Type B pancreatic cell (in vitro differentiated cells): ENCODE results near the gene EDEM2. TPM values are rescaled to one million over a fixed set of nuclear protein-coding genes. Genes with fewer than 3 reads are reported as not detected.

Experiments
- DNase-seq: peaks from one replicate; pipeline ENCODE4 v3.0.0; 2021; ENCODE audit warnings: mixed read lengths; ENCODE audit not compliant: unreplicated experiment; ENCODE audit errors: extremely low spot score
- H3K27ac Mint-ChIP-seq: 2 replicates; pipeline ENCODE4 v1.8.0; 2021; ENCODE audit warnings: mild to moderate bottlenecking, mixed read lengths
- H3K27me3 Mint-ChIP-seq: 2 replicates; pipeline ENCODE4 v1.8.0; 2021; ENCODE audit warnings: mixed read lengths
- H3K36me3 Mint-ChIP-seq: 2 replicates; pipeline ENCODE4 v1.8.0; 2021; ENCODE audit warnings: mixed read lengths
- H3K4me1 Mint-ChIP-seq: one replicate; pipeline ENCODE4 v1.8.0; 2021; ENCODE audit warnings: mixed read lengths; ENCODE audit not compliant: unreplicated experiment
- H3K4me3 Mint-ChIP-seq: 2 replicates; pipeline ENCODE4 v1.8.0; 2021; ENCODE audit warnings: mild to moderate bottlenecking, mixed read lengths
- H3K9me3 Mint-ChIP-seq: 2 replicates; pipeline ENCODE4 v1.8.0; 2021; ENCODE audit warnings: mixed read lengths
- total RNA-seq: library from RNA; stranded (reverse); gene quantifications from 2 replicates; pipeline ENCODE4 v1.2.1, GENCODE V29; 2021; ENCODE audit warnings: low replicate concordance
- TF ChIP-seq, protein P1 (sequence below): fragments of 200-600 bp; sonication (generic); conservative IDR thresholded peaks from 2 replicates; pipeline ENCODE4 v1.5.0; 2021; ENCODE audit warnings: antibody characterized with exemption, mild to moderate bottlenecking

Gene EDEM2
- total RNA-seq, 1 donor from 2014 or later, result 27.3 TPM

DNA sequence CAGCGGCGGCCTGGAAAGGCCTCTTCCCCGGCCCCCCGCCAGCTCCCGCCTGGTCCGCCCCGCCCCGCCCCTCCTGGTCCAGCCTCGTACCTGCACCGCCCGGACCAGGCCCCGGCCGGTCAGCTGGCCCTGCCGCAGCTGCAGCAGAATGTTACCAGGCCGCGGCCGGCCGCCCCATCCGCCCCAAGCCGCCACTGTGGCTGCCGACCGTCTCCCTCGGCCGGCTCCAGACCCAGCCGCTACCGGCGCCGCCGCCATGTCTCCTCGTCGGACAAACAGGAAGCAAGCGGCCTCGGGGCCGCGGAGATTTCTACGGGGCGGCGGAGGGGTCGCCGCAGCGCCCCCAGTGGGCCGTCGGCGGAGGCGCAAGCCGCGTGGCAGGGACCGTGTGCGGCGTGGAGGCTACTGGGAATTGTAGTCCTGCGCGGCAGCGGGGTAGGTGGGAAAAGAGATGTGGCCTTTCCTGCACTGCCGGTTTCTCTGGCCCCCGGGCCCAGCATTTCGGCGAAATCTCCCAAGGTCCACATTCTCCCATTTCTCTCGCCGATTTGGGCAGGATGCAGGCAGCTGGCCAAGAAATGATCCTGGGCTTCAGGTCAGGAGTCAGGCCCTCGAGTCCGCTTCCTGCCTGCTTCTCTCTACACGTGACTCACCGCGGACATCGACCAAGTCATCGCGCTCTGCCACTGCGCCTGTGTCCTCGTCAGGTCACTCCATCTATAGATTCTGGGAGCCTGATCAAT is 54.4 kb downstream of the EDEM2 start, which contains the start of gene TRPC4AP:
TSS of gene TRPC4AP (minus strand) at position 284 of the 743 bp plus-strand sequence. CDS start at position 258, 26 bp downstream.
- no peaks in the 10 kb centered on the region for H3K27me3 Mint-ChIP-seq
- peak within 1 kb of the TSS; percentile 93 for H3K27ac Mint-ChIP-seq
- DNase-seq, result peak; percentile 97
- peak within 1 kb of the TSS; percentile 93 for H3K4me3 Mint-ChIP-seq
- H3K36me3 Mint-ChIP-seq, result peaks cover 12% of the 10 kb centered on the region
- H3K9me3 Mint-ChIP-seq, result no peaks in the 10 kb centered on the region
- TF ChIP-seq, protein P1, sequence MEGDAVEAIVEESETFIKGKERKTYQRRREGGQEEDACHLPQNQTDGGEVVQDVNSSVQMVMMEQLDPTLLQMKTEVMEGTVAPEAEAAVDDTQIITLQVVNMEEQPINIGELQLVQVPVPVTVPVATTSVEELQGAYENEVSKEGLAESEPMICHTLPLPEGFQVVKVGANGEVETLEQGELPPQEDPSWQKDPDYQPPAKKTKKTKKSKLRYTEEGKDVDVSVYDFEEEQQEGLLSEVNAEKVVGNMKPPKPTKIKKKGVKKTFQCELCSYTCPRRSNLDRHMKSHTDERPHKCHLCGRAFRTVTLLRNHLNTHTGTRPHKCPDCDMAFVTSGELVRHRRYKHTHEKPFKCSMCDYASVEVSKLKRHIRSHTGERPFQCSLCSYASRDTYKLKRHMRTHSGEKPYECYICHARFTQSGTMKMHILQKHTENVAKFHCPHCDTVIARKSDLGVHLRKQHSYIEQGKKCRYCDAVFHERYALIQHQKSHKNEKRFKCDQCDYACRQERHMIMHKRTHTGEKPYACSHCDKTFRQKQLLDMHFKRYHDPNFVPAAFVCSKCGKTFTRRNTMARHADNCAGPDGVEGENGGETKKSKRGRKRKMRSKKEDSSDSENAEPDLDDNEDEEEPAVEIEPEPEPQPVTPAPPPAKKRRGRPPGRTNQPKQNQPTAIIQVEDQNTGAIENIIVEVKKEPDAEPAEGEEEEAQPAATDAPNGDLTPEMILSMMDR, result peak; percentile 100
- H3K4me1 Mint-ChIP-seq, result peaks cover 30% of the 10 kb centered on the region

DNA sequence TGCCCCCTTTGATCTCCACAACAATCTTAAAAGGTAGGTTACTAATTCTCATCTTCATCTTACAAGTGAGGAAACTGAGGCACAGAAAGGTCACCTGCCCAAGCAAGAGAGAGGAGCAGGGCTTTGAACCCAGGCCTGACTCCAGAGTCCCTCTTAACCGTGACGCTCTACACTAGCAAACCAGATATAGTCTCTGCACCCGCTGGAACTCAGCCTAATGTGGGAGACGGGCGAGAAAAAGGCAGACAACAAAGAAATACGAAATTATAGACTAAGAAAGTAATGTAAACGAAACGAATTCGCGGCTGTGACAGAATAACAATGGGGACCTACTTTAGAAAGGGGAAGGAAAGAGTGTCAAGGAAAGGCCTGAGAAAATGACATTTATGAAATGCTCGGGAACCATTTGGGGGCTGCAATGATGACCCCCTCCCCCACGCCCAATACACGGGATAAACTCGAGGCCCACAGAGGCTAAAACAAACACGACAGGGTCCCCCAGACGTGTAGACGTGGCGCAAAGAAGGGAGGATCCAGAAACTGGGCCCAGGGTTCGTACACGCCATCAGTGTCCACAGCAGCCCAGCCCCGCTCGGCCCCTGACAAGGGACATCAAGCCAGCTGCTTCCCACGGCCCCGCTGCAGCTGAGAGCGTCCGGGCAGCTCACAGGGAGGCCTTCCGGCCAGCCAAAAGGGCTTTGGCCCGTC is 55.2 kb downstream of the EDEM2 start:
- no peaks in the 10 kb centered on the region for H3K27me3 Mint-ChIP-seq
- TF ChIP-seq, protein P1, result no peak
- H3K9me3 Mint-ChIP-seq, result no peaks in the 10 kb centered on the region
- peak overlapping the region; percentile 90 for H3K27ac Mint-ChIP-seq
- peak overlapping the region; percentile 93 for H3K4me3 Mint-ChIP-seq
- H3K36me3 Mint-ChIP-seq, result peaks cover 16% of the 10 kb centered on the region
- peaks cover 34% of the 10 kb centered on the region for H3K4me1 Mint-ChIP-seq
- peak; percentile 60 for DNase-seq

DNA sequence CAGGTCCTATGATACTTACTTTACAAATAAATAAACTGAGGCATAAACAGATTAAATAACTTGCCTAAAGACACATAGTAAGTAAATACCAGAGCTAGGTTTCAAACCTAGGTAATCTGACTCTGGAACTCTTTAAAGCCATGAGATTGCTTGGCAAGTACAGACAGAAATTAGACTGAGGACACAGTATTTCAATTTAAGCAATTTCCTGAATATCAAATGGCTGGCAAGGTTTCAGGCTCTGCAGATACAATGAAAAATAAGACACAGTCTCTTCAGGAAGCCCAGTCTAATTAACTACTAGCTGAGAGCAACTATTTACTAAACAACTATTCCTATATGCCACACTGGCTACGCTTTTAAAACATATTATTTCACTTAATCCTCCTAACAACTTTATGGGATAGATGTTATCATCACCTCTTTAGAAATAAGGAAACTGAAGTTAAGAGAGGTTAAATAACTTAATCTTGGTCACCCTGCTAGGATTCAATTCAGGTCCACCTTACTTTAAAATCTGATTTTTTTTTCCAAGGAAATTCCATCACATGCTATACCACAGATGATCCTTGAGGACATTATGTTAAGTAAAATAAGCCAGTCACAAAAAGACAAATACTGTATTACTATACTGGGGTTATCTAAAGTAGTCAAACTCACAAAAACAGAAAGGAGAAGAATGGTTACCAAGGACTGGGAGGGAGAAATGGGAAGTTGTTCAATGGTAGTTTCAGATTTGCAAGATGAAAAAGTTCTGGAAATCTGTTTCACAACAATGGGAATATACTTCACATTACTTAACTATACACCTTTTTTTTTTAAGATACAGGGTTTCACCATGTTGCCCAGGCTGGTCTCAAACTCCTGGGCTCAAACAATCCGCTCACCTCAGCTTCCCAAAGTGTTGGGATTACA is 58.6 kb downstream of the EDEM2 start:
- TF ChIP-seq, protein P1, result no peak
- no peak for DNase-seq
- H3K4me1 Mint-ChIP-seq, result peaks cover 34% of the 10 kb centered on the region
- H3K9me3 Mint-ChIP-seq, result no peaks in the 10 kb centered on the region
- H3K4me3 Mint-ChIP-seq, result peak overlapping the region; percentile 58
- no peak overlapping the region for H3K27ac Mint-ChIP-seq
- no peaks in the 10 kb centered on the region for H3K27me3 Mint-ChIP-seq
- H3K36me3 Mint-ChIP-seq, result peaks cover 16% of the 10 kb centered on the region

DNA sequence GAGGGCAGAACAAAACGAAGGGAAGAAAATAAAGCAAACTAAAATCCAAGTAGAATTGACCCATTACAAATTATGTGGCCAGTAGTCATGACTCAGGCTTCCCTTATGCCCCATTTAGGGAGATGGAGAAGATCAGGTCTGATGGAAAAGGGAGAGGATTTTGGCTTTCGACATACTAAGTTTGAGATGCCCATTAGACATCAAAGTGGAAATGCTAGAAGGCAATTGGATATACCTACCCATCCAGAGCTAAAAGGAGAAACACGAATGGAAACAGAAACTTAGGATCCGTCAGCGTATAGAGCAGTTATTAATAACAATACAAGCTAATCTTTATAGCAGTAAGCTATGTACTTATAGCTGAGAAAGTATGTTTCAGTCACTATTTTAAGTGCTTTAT is 59.3 kb downstream of the EDEM2 start:
- no peak overlapping the region for H3K4me3 Mint-ChIP-seq
- TF ChIP-seq, protein P1, result no peak
- peaks cover 17% of the 10 kb centered on the region for H3K36me3 Mint-ChIP-seq
- H3K27me3 Mint-ChIP-seq, result no peaks in the 10 kb centered on the region
- H3K9me3 Mint-ChIP-seq, result no peaks in the 10 kb centered on the region
- peaks cover 29% of the 10 kb centered on the region for H3K4me1 Mint-ChIP-seq
- H3K27ac Mint-ChIP-seq, result no peak overlapping the region
- DNase-seq, result no peak

DNA sequence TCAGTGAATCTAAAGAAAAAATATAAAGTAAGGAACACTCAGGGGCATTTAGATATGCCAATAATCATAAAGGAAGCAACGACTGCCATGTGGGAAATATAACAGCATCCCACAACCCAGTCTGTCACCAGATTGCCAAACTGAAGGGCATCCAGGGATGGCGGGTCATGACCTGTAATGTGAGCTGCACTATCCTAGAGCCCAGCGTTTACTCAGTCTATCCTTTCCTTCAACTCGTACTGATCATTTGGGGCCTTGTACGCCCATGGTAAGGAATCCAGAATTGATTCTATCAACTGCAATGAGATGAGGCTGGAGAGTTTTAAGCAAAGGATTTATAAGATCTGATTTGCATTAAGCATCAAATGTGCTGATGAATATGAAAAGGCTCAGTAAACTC is 59.8 kb downstream of the EDEM2 start:
- no peaks in the 10 kb centered on the region for H3K9me3 Mint-ChIP-seq
- H3K36me3 Mint-ChIP-seq, result peaks cover 19% of the 10 kb centered on the region
- H3K27ac Mint-ChIP-seq, result no peak overlapping the region
- H3K4me1 Mint-ChIP-seq, result peaks cover 29% of the 10 kb centered on the region
- H3K27me3 Mint-ChIP-seq, result no peaks in the 10 kb centered on the region
- H3K4me3 Mint-ChIP-seq, result no peak overlapping the region
- DNase-seq, result no peak
- TF ChIP-seq, protein P1, result no peak
